Stimulated activated CD8-positive, alpha-beta memory T cell treated with anti-CD3 and anti-CD28 coated beads, Interleukin-7, amount 100 ng/mL, for 4 hours (primary cell): Measurements from ENCODE around the gene SCIMP.
"Not testable (repeated sequence)": the region's sequence is repeated elsewhere in the genome, so short reads cannot be mapped to it uniquely, and the experiment has no call there.

Experiments
- DNase-seq, 2 donors: peaks; one replicate each; pipeline ENCODE4 v3.0.0-alpha.2; 2020; ENCODE audit warnings: low read depth in 2 of 2

Gene SCIMP

DNA sequence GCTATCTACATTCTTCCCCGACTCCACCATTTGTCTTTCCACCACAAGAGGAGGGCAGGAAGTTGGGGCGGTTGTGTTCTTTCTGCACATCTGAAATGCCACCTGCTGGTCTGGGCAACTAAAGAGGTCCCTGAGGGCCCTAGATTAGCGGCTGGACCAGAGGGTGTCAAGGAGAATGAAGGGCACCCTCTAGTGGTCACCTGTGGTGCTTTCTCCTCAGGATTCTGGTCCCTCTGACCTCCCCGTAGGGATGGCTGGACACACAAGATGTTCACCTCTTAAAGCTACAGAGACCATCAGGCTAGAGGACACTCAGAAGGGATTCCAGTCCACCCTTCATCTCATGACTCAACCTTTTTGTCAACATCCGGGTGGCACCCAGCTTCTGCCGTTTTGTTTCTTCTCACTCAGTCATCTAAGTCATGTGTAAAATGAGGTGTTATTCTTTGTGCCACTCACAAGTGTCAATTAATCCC, 2.9 kb upstream of the SCIMP start:
- peak; percentile 36 to 37 for DNase-seq

DNA sequence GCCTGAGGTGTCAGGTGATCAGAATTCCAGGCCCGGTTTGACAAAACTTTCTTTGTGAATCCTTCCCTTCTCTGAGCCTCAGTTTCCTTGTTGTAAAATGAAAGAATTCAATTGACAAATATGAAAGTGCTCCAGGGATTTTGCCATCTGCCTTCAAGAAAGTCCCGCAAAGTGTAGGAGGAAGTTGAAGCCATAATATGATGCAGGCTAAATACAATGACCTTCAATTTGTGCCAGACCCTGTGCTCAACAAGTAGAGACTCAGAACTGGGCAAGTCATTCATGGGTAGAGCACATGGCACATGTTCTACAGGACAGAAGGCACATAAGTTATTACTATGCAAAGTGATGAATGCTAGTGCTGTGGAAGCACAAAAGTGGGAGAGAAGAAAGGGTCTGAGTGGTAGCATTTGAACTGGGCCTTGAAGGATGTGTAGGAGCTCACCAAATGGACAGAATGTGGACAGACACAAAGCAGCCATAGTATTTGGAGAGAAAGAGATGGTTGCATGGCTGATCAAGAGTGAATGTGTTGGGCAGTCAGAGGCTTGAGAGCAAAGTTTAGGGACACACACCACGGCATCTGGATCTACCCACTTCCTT, 2.4 kb upstream of the SCIMP start:
- DNase-seq: no peak

- not testable (repeated sequence) for DNase-seq
Observed at GRCh38 chr17:5233492-5233891, 1.2 kb downstream of the SCIMP start.

DNA sequence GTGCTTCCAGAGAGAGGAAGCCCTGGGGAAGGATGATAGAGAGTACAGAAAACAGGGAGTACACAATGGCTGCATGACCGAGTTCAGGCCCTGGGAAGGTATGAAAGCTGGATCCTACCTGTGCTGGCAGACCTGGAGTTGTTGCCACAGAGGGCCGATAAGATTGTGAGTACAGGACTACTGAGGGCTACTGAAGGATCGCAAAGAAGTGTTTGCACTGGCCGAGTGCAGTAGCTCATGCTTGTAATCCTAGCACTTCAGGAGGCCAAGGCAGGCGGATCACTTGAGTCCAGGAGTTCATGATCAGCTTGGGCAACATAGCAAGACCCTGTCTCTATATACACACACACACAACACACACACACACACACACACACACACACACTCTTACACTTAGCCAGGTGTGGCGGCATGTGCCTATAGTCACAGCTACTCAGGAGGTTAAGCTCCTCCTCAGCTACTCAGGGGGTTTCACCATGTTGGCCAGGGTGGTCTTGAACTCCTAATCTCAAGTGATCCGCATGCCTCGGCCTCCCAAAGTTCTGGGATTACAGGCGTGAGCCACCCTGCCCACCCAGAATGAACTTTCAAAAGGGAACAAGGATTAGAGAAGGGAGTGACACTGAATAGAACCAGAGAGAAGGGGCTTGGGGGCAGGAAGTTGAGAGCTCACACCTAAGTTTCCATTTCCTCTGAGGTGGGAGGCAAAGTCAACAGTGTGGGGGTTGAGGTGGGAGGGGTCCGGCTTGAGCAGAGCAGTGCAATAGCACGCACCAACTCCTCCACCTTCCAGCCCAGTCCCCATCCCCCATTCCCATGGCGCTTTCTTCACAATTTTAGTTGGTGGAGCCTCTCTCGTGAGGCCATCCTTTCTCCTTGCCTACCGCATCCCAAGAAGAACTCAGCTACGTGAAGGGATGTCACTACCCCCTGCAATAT, 7.5 kb downstream of the SCIMP start:
- DNase-seq: peak; percentile 38 to 60

DNA sequence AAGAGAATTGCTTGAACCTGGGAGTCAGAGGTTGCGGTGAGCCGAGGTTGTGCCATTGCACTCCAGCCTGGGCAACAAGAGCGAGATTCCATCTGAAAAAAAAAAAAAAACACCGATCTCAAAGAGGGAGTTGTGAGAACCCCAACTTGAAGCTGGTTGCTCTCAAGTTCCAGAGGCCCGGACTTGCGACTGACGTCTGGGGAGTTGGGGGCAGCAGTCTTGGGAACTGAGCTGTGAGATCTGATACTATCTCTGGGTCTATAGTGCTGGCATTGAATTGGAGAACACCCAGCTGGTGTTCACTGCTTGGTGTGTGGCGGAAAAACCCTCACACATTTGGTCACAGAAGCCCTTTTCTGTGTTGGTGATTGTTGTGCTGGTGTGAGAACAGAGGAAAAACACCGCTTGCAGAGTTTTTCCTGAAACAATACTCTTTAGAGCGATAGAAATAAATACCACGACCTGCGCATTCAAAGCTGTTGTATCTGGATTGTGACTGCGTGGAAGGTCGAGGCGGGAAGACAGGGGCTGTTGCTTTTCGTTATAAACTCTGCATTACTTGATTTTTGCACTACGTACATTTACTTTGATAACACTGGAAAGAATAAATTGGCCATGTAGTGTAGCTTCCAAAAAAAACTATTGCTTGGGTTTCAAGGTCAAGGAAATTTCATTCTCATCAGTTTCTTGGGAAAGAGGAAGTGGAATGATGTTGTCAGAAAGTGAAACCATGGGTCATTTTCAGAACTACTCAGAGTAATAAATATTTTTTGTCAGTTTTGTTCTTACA, 8.8 kb downstream of the SCIMP start:
- DNase-seq: no peak

DNA sequence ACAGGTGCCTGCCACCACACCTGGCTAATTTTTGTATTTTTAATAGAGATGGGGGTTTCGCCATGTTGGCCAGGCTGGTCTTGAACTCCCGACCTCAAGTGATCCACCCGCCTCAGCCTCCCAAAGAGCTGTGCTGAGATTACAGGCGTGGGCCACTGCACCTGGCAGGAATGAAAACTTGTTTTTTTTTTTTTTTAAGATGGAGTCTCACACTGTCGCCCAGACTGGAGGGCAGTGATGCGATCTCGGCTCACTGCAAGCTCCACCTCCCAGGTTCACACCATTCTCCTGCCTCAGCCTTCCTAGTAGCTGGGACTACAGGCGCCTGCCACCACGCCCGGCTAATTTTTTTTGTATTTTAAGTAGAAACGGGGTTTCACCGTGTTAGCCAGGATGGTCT, 12.7 kb downstream of the SCIMP start:
- not testable (repeated sequence) for DNase-seq

DNA sequence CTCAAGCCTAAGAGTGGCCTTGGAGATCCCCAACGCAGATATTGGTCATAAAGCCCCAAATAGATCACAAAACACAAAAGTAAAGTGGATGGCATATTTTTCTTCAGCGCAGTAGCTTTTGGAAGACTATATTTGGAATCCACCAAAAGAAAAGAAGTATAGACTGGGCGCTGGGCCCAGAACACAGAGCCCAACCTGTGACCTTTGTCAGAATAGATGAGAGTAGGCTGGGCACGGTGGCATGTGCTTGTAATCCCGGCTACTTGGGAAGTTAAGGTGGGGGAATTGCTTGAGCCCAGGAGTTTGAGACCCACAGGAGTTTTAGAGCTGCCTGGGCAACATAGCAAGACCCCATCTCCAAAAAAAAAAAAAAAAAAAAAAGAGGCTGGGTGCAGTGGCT, 14.6 kb downstream of the SCIMP start:
- no peak for DNase-seq

GRCh38 chr17:5219536-5219935, 15.1 kb downstream of the SCIMP start:
- no peak for DNase-seq

DNA sequence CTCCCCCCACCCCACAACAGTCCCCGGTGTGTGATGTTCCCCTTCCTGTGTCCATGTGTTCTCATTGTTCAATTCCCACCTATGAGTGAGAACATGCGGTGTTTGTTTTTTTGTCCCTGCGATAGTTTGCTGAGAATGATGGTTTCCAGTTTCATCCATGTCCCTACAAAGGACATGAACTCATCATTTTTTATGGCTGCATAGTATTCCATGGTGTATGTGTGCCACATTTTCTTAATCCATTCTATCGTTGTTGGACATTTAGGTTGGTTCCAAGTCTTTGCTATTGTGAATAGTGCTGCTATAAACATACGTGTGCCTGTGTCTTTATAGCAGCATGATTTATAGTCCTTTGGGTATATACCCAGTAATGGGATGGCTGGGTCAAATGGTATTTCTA, 17.1 kb downstream of the SCIMP start:
- DNase-seq: not testable (repeated sequence)

GRCh38 chr17:5211458-5211857, 23.2 kb downstream of the SCIMP start:
- DNase-seq: no peak

- no peak for DNase-seq
Observed at GRCh38 chr17:5210614-5211252, 23.9 kb downstream of the SCIMP start.

- no peak for DNase-seq
Observed at GRCh38 chr17:5210091-5210490, 24.6 kb downstream of the SCIMP start.

- no peak for DNase-seq
Observed at GRCh38 chr17:5209396-5209795, 25.3 kb downstream of the SCIMP start.

GRCh38 chr17:5203908-5204294, 30.8 kb downstream of the SCIMP start:
- no peak for DNase-seq

GRCh38 chr17:5203178-5203907, 31.3 kb downstream of the SCIMP start:
- DNase-seq: no peak

DNA sequence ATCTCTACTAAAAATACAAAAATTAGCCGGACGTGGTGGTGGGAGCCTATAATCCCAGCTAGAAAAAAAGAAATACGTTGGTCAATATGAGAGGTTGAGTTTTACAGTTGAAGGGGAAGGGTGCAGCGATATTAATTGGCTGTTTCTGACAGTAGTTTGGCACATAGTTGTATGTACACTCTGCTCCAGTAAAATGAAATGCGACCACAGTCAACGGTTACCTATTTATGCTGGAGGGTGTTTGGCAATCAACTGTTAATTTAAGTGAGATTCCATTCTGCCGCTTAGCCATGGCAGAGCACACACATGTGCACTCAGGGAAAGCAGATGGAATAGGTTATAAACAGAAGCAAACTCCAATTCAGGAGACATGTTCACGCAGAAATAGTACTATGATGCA, 33.6 kb downstream of the SCIMP start:
- no peak for DNase-seq

DNA sequence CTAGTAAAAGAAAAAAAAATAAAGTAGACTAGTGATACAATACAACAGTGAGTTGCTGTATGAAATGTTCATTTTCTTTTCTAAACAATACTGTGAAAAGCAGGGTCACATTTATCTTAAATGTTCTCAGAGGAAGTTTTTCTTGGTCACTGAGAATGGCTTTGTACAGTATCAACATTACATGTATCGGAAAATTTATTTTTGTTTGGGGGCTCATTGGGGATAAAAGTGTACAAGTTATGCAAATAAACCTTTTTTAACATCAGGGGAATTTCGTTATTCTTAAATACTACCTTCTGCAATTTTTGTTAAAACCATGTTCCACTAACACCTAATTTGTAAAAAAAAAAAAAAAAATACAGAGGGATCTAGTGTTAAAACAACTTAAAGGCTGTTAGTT, 34.3 kb downstream of the SCIMP start:
- no peak for DNase-seq

- DNase-seq: no peak
Observed at GRCh38 chr17:5198472-5198871, 36.2 kb downstream of the SCIMP start.

- DNase-seq: no peak
Observed at GRCh38 chr17:5194346-5194745, 40.3 kb downstream of the SCIMP start.

GRCh38 chr17:5191541-5192417, 42.9 kb downstream of the SCIMP start, which contains the start of gene ZNF594:
Gene ZNF594 (minus strand): TSS chr17:5191868. CDS start chr17:5184256, 7,612 bp downstream.
- peak; percentile 92 to 97 for DNase-seq
